PFSK-1 (cell line): ENCODE data around the gene EEFSEC.
A peak's percentile ranks its signal among the peaks of the same experiment; 100 is the strongest.

Experiments used
- FOXP2 ChIP-seq: optimal IDR thresholded peaks from 2 replicates; pipeline ENCODE3; 2011; ENCODE audit warnings: borderline replicate concordance, control low read depth, inconsistent platforms; ENCODE audit not compliant: insufficient read depth; ENCODE audit errors: extremely low read length, extremely low read depth
- POLR2AphosphoS5 ChIP-seq: IDR thresholded peaks from 2 replicates; pipeline ENCODE4 v1.6.1; 2012; ENCODE audit warnings: low read depth, mild to moderate bottlenecking, control low read depth, low read length, moderate library complexity
- SIN3A ChIP-seq: IDR thresholded peaks from 2 replicates; pipeline ENCODE4 v1.6.1; 2012; ENCODE audit warnings: mild to moderate bottlenecking, low read length, moderate library complexity, borderline replicate concordance; ENCODE audit not compliant: insufficient read depth
- TAF1 ChIP-seq: IDR thresholded peaks from 2 replicates; pipeline ENCODE4 v1.6.1; 2012; ENCODE audit warnings: low read length, control low read depth, borderline replicate concordance; ENCODE audit not compliant: insufficient read depth
- TF ChIP-seq, protein P1 (sequence below), 2 experiments: IDR thresholded peaks; 2 replicates each; pipeline versions ENCODE4 v1.6.1 to v1.8.0; 2011 to 2012; ENCODE audit warnings: low read depth in 2 of 2, low read length in 2 of 2, control low read depth in 1 of 2, inconsistent platforms in 1 of 2, mild to moderate bottlenecking in 1 of 2, moderate library complexity in 1 of 2; ENCODE audit not compliant: insufficient read depth in 1 of 2

EEFSEC gene

DNA sequence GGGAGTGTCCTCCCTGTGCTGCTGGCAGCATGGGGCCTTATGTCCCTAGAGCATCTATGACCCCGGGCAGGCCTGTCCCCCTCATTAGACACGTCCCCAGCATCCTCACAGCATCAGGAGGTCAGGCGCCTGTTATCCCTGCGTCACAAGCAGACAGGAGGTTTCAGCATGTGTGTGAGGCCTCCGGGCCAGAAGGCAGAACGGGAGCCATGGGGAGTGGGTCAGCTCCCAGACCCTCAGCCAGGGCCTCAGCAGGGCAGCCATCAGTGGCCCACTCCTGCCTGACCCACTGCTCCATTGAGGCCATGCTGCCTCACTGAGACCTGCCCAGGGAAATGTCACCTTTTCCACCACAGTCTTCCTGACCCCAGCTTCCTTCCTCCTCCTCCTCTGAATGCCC is 241.8 kb downstream of the EEFSEC start:
- TF ChIP-seq FOXP2: no peak
- no peak for TF ChIP-seq TAF1
- TF ChIP-seq SIN3A: no peak
- TF ChIP-seq, protein P1, sequence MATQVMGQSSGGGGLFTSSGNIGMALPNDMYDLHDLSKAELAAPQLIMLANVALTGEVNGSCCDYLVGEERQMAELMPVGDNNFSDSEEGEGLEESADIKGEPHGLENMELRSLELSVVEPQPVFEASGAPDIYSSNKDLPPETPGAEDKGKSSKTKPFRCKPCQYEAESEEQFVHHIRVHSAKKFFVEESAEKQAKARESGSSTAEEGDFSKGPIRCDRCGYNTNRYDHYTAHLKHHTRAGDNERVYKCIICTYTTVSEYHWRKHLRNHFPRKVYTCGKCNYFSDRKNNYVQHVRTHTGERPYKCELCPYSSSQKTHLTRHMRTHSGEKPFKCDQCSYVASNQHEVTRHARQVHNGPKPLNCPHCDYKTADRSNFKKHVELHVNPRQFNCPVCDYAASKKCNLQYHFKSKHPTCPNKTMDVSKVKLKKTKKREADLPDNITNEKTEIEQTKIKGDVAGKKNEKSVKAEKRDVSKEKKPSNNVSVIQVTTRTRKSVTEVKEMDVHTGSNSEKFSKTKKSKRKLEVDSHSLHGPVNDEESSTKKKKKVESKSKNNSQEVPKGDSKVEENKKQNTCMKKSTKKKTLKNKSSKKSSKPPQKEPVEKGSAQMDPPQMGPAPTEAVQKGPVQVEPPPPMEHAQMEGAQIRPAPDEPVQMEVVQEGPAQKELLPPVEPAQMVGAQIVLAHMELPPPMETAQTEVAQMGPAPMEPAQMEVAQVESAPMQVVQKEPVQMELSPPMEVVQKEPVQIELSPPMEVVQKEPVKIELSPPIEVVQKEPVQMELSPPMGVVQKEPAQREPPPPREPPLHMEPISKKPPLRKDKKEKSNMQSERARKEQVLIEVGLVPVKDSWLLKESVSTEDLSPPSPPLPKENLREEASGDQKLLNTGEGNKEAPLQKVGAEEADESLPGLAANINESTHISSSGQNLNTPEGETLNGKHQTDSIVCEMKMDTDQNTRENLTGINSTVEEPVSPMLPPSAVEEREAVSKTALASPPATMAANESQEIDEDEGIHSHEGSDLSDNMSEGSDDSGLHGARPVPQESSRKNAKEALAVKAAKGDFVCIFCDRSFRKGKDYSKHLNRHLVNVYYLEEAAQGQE (IDR thresholded peaks at IDR 0.05; ENCODE audit: insufficient read depth in 1 of 2, low read depth in 2 of 2, low read length in 2 of 2): no peak
- no peak for TF ChIP-seq POLR2AphosphoS5

DNA sequence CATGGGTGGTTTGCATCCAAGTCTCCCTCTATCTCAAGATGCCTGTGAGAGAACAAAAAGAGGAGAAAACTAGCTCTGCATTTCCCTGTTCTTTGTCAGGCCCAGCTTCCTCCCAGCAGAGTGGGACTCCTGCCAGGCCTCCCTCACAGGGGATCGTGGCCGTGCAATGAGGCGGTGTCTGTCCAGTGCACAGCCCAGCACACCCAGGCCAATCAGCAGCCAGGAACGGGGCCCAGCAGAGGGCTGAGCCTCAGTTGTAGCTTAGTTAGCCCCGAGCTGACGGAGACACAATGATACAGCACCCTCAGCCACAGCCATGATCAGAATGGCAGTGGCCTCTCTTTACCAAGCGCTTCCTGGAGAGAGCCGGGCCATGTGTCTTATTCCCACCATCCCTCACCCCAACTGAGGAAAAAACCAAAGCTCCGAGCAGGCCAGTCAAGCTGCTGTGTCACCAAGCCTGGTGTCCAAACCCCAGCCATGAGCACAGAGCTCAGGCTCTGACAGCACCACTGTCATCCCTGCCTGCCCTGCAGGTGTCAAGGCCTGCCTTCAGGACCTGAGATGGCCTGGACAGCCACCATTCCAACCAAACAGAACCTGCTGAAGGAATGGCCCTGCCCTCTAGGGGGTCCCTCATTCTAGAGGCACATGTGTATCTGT is 242.3 kb downstream of the EEFSEC start:
- TF ChIP-seq, protein P1 (IDR thresholded peaks at IDR 0.05; ENCODE audit: insufficient read depth in 1 of 2, low read depth in 2 of 2, low read length in 2 of 2): 0 out of 4 replicates have a peak, but pooled peaks of 1 of the 2 experiments have one; percentile 32
- no peak for TF ChIP-seq POLR2AphosphoS5

GRCh38 chr3:128397484-128397883 is 244.2 kb downstream of the EEFSEC start:
- no peak for TF ChIP-seq FOXP2
- TF ChIP-seq TAF1: no peak
- TF ChIP-seq SIN3A: no peak
- TF ChIP-seq, protein P1 (IDR thresholded peaks at IDR 0.05; ENCODE audit: insufficient read depth in 1 of 2, low read depth in 2 of 2, low read length in 2 of 2): no peak
- no peak for TF ChIP-seq POLR2AphosphoS5

DNA sequence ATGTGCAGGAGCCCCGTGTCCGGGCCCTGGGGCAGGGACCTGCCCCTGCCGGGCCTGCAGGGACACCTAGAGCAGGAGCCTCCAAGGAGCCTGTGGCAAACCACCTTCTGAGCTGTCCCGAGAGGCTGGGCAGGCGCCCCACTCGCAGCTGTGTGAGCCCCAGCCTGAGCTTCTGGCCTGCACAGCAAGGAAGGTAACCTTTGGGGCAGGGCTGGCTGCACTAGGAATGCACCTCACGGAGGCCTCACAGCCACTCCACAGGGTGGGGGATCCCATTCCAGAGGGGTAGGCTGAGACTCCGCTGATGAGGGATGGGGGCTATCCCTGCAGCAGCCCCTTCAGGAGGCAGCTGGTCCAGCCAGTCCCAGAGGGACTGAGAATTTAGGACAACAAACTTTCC is 245.3 kb downstream of the EEFSEC start:
- TF ChIP-seq, protein P1 (IDR thresholded peaks at IDR 0.05; ENCODE audit: insufficient read depth in 1 of 2, low read depth in 2 of 2, low read length in 2 of 2): no peak
- TF ChIP-seq TAF1 (no peak), SIN3A (no peak), POLR2AphosphoS5 (no peak), FOXP2 (no peak)
